AG08395 (cell line): Measurements from ENCODE around the gene MTIF2.
"Not testable (repeated sequence)": the region's sequence is repeated elsewhere in the genome, so short reads cannot be mapped to it uniquely, and the experiment has no call there.

ENCODE experiments used
- DNase-seq: peaks from one replicate; pipeline ENCODE4 v3.0.0; 2012; ENCODE audit warnings: mixed read lengths, low spot score

The MTIF2 gene

GRCh38 chr2:55241582-55241981, 27.4 kb downstream of the MTIF2 start:
- DNase-seq: not testable (repeated sequence)

- no peak for DNase-seq
Measured at GRCh38 chr2:55239656-55240222, 29.3 kb downstream of the MTIF2 start.

GRCh38 chr2:55236992-55237543, 32.0 kb downstream of the MTIF2 start:
- DNase-seq: no peak

GRCh38 chr2:55235724-55236538, 33.1 kb downstream of the MTIF2 start:
- no peak for DNase-seq

- DNase-seq: no peak
Measured at GRCh38 chr2:55233658-55233940, 35.4 kb downstream of the MTIF2 start.

- peak; percentile 14 for DNase-seq
Measured at GRCh38 chr2:55232863-55233657, 36.0 kb downstream of the MTIF2 start.

- DNase-seq: peak; percentile 93
Measured at GRCh38 chr2:55232084-55232862, 36.8 kb downstream of the MTIF2 start, which contains the start of the genes CLHC1 and RPS27A. Gene CLHC1 (minus strand): TSS chr2:55232293. CDS start chr2:55222411, 9,882 bp downstream. Gene RPS27A (plus strand): TSS chr2:55232688. CDS start chr2:55232825, 137 bp downstream.

- DNase-seq: peak; percentile 39
Measured at GRCh38 chr2:55231546-55232083, 37.4 kb downstream of the MTIF2 start.

GRCh38 chr2:55230551-55230950, 38.5 kb downstream of the MTIF2 start:
- DNase-seq: no peak

GRCh38 chr2:55229221-55229620, 39.8 kb downstream of the MTIF2 start:
- no peak for DNase-seq

- DNase-seq: no peak
Measured at GRCh38 chr2:55228226-55228563, 40.8 kb downstream of the MTIF2 start.

GRCh38 chr2:55227437-55228225, 41.4 kb downstream of the MTIF2 start:
- DNase-seq: not testable (repeated sequence)

GRCh38 chr2:55225481-55226020, 43.5 kb downstream of the MTIF2 start:
- no peak for DNase-seq

GRCh38 chr2:55224761-55225261, 44.2 kb downstream of the MTIF2 start:
- DNase-seq: no peak

- no peak for DNase-seq
Measured at GRCh38 chr2:55223958-55224760, 44.9 kb downstream of the MTIF2 start.

GRCh38 chr2:55213822-55214221, 55.2 kb downstream of the MTIF2 start:
- DNase-seq: no peak

- no peak for DNase-seq
Measured at GRCh38 chr2:55204950-55205349, 64.1 kb downstream of the MTIF2 start.

- DNase-seq: no peak
Measured at GRCh38 chr2:55204536-55204935, 64.5 kb downstream of the MTIF2 start.

- DNase-seq: no peak
Measured at GRCh38 chr2:55200416-55200815, 68.6 kb downstream of the MTIF2 start.
